Measurements from ENCODE around the gene WFDC5. TPM values are rescaled to one million over a fixed set of nuclear protein-coding genes. Genes with fewer than 3 reads are reported as not detected.

Gene WFDC5
- total RNA-seq, 5 donors from 2014 or later (not counting 1 experiment from before 2014, with no cell fraction given) = not detected

GRCh38 chr20:45103072-45103471 is 11.9 kb downstream of the WFDC5 start:
- H3K27me3 Mint-ChIP-seq = peaks cover 39 to 43% of the 10 kb centered on the region in 2 donors
- CTCF ChIA-PET = interaction anchor here in 1 of 2 donors (0.5 to 0.6 kb wide), 2 partner anchors 62 to 91 kb away, joined by 3 read pairs; no protein-coding TSS in a partner anchor

GRCh38 chr20:45101333-45101850 is 13.6 kb downstream of the WFDC5 start:
- Mint-ChIP-seq H3K27ac (no peak overlapping the region), H3K36me3 (no peaks in the 10 kb centered on the region), H3K4me3 (peak overlapping the region in 1 of 3 donors; percentile 4), H3K4me1 (peaks cover 4 to 18% (median 17%) of the 10 kb centered on the region in 3 donors), H3K9me3 (no peaks in the 10 kb centered on the region), H3K27me3 (peaks cover 49 to 50% of the 10 kb centered on the region in 2 donors)
- Histone ChIP-seq H3K4me3 (ENCODE audit: control insufficient read depth in 1 of 2, extremely low read depth in 1 of 2, low read length in 1 of 2) (no peak overlapping the region), H3K27ac (ENCODE audit: low read length) (no peak overlapping the region), H3K9me3 (no peaks in the 10 kb centered on the region), H3K27me3 (replicated peaks in 1 of 2; ENCODE audit: control insufficient read depth in 2 of 2, extremely low read depth in 1 of 2, insufficient read depth in 2 of 2, low read length in 1 of 2) (peaks cover 14 to 41% of the 10 kb centered on the region in 2 experiments), H3K36me3 (ENCODE audit: control insufficient read depth in 2 of 2, extremely low read depth in 1 of 2, insufficient read depth in 1 of 2, low read length in 1 of 2) (no peaks in the 10 kb centered on the region), H3K4me1 (ENCODE audit: control insufficient read depth in 1 of 2, extremely low read depth in 1 of 2, insufficient read depth in 2 of 2, low read length in 2 of 2) (peaks cover 0 to 20% of the 10 kb centered on the region in 2 experiments)
- DNase-seq (no peak), ATAC-seq (replicated peaks in 1 of 4) (no peak)
- ChIA-PET CTCF (interaction anchor here in 1 of 2 donors (0.9 kb wide), 1 partner anchor 57 kb away, joined by 3 read pairs; no protein-coding TSS in a partner anchor), POLR2A (no interaction called here)
- 60% methylated on average over 3 of the region's 6 CpGs for WGBS (ENCODE audit: insufficient coverage)

More at GRCh38 chr20:45103072-45103471, 11.9 kb downstream of the WFDC5 start:
- ATAC-seq (replicated peaks in 1 of 4) = no peak
- Mint-ChIP-seq H3K27ac (no peak overlapping the region), H3K9me3 (no peaks in the 10 kb centered on the region), H3K36me3 (no peaks in the 10 kb centered on the region), H3K4me1 (peaks cover 0 to 13% (median 13%) of the 10 kb centered on the region in 3 donors), H3K4me3 (no peak overlapping the region)
- H3K27ac ChIP-seq (ENCODE audit: low read length) = no peak overlapping the region
- H3K9me3 ChIP-seq = no peaks in the 10 kb centered on the region
- POLR2A ChIA-PET = no interaction called here
- no peak overlapping the region for H3K4me3 ChIP-seq (ENCODE audit: control insufficient read depth in 1 of 2, extremely low read depth in 1 of 2, low read length in 1 of 2)
- DNase-seq = no peak
- WGBS (ENCODE audit: insufficient coverage) = 50% methylated on average over 1 of the region's 2 CpGs
- no peaks in the 10 kb centered on the region for H3K36me3 ChIP-seq (ENCODE audit: control insufficient read depth in 2 of 2, extremely low read depth in 1 of 2, insufficient read depth in 1 of 2, low read length in 1 of 2)
- peaks cover 0 to 12% of the 10 kb centered on the region in 2 experiments for H3K4me1 ChIP-seq (ENCODE audit: control insufficient read depth in 1 of 2, extremely low read depth in 1 of 2, insufficient read depth in 2 of 2, low read length in 2 of 2)
- H3K27me3 ChIP-seq (replicated peaks in 1 of 2; ENCODE audit: control insufficient read depth in 2 of 2, extremely low read depth in 1 of 2, insufficient read depth in 2 of 2, low read length in 1 of 2) = peaks cover 17 to 30% of the 10 kb centered on the region in 2 experiments

DNA sequence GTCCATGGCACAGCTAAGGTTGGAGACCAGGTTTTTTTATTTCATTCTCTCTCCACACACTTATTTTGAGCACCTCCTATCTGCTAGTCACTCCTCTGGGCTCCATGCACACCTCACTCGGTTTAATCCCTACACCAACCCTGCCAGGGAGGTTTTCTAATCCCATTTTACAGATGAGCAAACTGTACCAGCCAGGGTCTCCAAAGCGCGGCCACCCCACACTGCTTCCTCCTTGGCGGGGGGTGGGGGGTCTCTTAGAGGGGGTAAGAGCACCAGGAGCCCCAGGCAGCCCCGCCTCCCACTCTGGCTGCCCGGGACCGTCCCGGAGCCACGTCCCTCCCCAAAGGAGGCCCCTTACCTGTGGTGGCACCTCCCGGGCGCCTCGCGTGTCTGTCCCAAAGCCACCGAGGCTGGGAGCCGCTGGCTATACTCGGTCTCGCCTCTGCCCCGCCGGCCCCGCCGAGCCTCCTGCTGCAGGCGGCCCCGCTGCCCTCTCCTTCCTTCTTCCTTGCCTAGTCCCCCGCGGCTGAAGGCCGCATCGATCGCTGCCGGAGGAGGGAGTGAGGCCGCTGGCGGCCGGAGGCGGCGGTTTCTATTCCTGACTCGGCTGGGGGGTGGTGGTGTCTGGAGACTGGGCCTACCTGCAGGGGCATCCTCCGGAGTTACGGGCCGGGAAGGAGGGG is 14.3 kb downstream of the WFDC5 start, which contains the start of gene KCNS1:
TSS of gene KCNS1 (minus strand) at position 565 of the 683 bp plus-strand sequence. CDS start 1,891 bp downstream, outside the sequence.
- CTCF ChIA-PET = interaction anchor here in 1 of 2 donors (0.9 kb wide), 1 partner anchor 56 kb away, joined by 3 read pairs; no protein-coding TSS in a partner anchor
- Histone ChIP-seq H3K27me3 (replicated peaks in 1 of 2; ENCODE audit: control insufficient read depth in 2 of 2, extremely low read depth in 1 of 2, insufficient read depth in 2 of 2, low read length in 1 of 2) (peaks cover 14 to 45% of the 10 kb centered on the region in 2 experiments), H3K4me3 (ENCODE audit: control insufficient read depth in 1 of 2, extremely low read depth in 1 of 2, low read length in 1 of 2) (no peak within 1 kb of the TSS), H3K9me3 (no peaks in the 10 kb centered on the region), H3K4me1 (ENCODE audit: control insufficient read depth in 1 of 2, extremely low read depth in 1 of 2, insufficient read depth in 2 of 2, low read length in 2 of 2) (peaks cover 0 to 20% of the 10 kb centered on the region in 2 experiments), H3K27ac (ENCODE audit: low read length) (no peak within 1 kb of the TSS), H3K36me3 (ENCODE audit: control insufficient read depth in 2 of 2, extremely low read depth in 1 of 2, insufficient read depth in 1 of 2, low read length in 1 of 2) (no peaks in the 10 kb centered on the region)
- WGBS (ENCODE audit: insufficient coverage) = 10% methylated on average over 24 of the region's 38 CpGs
- ATAC-seq (replicated peaks in 1 of 4) (peak in 1 of 4 experiments; percentile 20), DNase-seq (no peak)
- Mint-ChIP-seq H3K27me3 (peaks cover 49 to 55% of the 10 kb centered on the region in 2 donors), H3K27ac (no peak within 1 kb of the TSS), H3K4me1 (peaks cover 4 to 21% (median 20%) of the 10 kb centered on the region in 3 donors), H3K9me3 (no peaks in the 10 kb centered on the region), H3K4me3 (peak within 1 kb of the TSS in 1 of 3 donors; percentile 4), H3K36me3 (no peaks in the 10 kb centered on the region)
- POLR2A ChIA-PET = no interaction called here

GRCh38 chr20:45098103-45098773 is 16.7 kb downstream of the WFDC5 start:
- ChIA-PET POLR2A (no interaction called here), CTCF (interaction anchor here (0.9 to 1.5 kb wide), 3 partner anchors 54 to 673 kb away, joined by 3 to 4 read pairs (median 3); no protein-coding TSS in a partner anchor)
- peak overlapping the region; percentile 1 to 71 (median 3) for H3K4me3 Mint-ChIP-seq
- H3K27ac Mint-ChIP-seq = no peak overlapping the region
- Histone ChIP-seq H3K4me1 (ENCODE audit: control insufficient read depth in 1 of 2, extremely low read depth in 1 of 2, insufficient read depth in 2 of 2, low read length in 2 of 2) (peaks cover 0 to 20% of the 10 kb centered on the region in 2 experiments), H3K27ac (ENCODE audit: low read length) (no peak overlapping the region), H3K4me3 (ENCODE audit: control insufficient read depth in 1 of 2, extremely low read depth in 1 of 2, low read length in 1 of 2) (peak overlapping the region in 1 of 2 donors; percentile 66), H3K27me3 (replicated peaks in 1 of 2; ENCODE audit: control insufficient read depth in 2 of 2, extremely low read depth in 1 of 2, insufficient read depth in 2 of 2, low read length in 1 of 2) (peaks cover 14 to 45% of the 10 kb centered on the region in 2 experiments), H3K9me3 (no peaks in the 10 kb centered on the region), H3K36me3 (ENCODE audit: control insufficient read depth in 2 of 2, extremely low read depth in 1 of 2, insufficient read depth in 1 of 2, low read length in 1 of 2) (no peaks in the 10 kb centered on the region)
- 13% methylated on average over 86 of the region's 91 CpGs for WGBS (ENCODE audit: insufficient coverage)
- peaks cover 4 to 24% (median 21%) of the 10 kb centered on the region in 3 donors for H3K4me1 Mint-ChIP-seq
- peaks cover 43 to 53% of the 10 kb centered on the region in 2 donors for H3K27me3 Mint-ChIP-seq
- DNase-seq = peak in 9 of 35 experiments; percentile 9 to 45 (median 18)
- no peaks in the 10 kb centered on the region for H3K36me3 Mint-ChIP-seq
- H3K9me3 Mint-ChIP-seq = no peaks in the 10 kb centered on the region
- peak; percentile 11 to 28 (median 26) for ATAC-seq (replicated peaks in 1 of 4)

- ATAC-seq (replicated peaks in 1 of 4) (peak; percentile 41 to 61 (median 50)), DNase-seq (peak in 26 of 35 experiments; percentile 12 to 63 (median 34))
- Mint-ChIP-seq H3K9me3 (no peaks in the 10 kb centered on the region), H3K36me3 (no peaks in the 10 kb centered on the region), H3K4me1 (peaks cover 4 to 24% (median 21%) of the 10 kb centered on the region in 3 donors), H3K4me3 (peak overlapping the region; percentile 34 to 71 (median 53)), H3K27me3 (peaks cover 40 to 50% of the 10 kb centered on the region in 2 donors), H3K27ac (peak overlapping the region in 1 of 2 donors; percentile 11)
- no peak overlapping the region for H3K27ac ChIP-seq (ENCODE audit: low read length)
- CTCF ChIA-PET = interaction anchor here (0.9 to 2.7 kb wide), 4 partner anchors 53 to 673 kb away, joined by 3 to 26 read pairs (median 4); no protein-coding TSS in a partner anchor
- H3K4me3 ChIP-seq (ENCODE audit: control insufficient read depth in 1 of 2, extremely low read depth in 1 of 2, low read length in 1 of 2) = peak overlapping the region in 1 of 2 donors; percentile 66
- no peaks in the 10 kb centered on the region for H3K36me3 ChIP-seq (ENCODE audit: control insufficient read depth in 2 of 2, extremely low read depth in 1 of 2, insufficient read depth in 1 of 2, low read length in 1 of 2)
- peaks cover 14 to 45% of the 10 kb centered on the region in 2 experiments for H3K27me3 ChIP-seq (replicated peaks in 1 of 2; ENCODE audit: control insufficient read depth in 2 of 2, extremely low read depth in 1 of 2, insufficient read depth in 2 of 2, low read length in 1 of 2)
- WGBS (ENCODE audit: insufficient coverage) = 29% methylated on average over 55 of the region's 56 CpGs
- POLR2A ChIA-PET = interaction anchor here in 1 of 2 donors (0.6 kb wide), 1 partner anchor 30 kb away, joined by 3 read pairs; no protein-coding TSS in a partner anchor
- no peaks in the 10 kb centered on the region for H3K9me3 ChIP-seq
- peaks cover 0 to 20% of the 10 kb centered on the region in 2 experiments for H3K4me1 ChIP-seq (ENCODE audit: control insufficient read depth in 1 of 2, extremely low read depth in 1 of 2, insufficient read depth in 2 of 2, low read length in 2 of 2)
These were observed 17.4 kb downstream of the WFDC5 start for GRCh38 chr20:45097485-45098102.

Data from T-cell (primary cell).